Measurements from ENCODE around the gene PDE4DIP. TPM values are rescaled to one million over a fixed set of nuclear protein-coding genes. Genes with fewer than 3 reads are reported as not detected.
"Not testable (repeated sequence)": the region's sequence is repeated elsewhere in the genome, so short reads cannot be mapped to it uniquely, and the experiment has no call there.

Gene PDE4DIP
- total RNA-seq, 1 experiment from 2014 or later = 13.6 TPM

GRCh38 chr1:149075505-149076127 lies 231.4 kb downstream of the PDE4DIP start:
- CTCF ChIA-PET; H3K36me3 ChIP-seq (ENCODE audit: control insufficient read depth, insufficient read depth, low read length); intact Hi-C loops (cut with micrococcal nuclease; ENCODE audit: unreplicated experiment); H3K27me3 ChIP-seq (ENCODE audit: control insufficient read depth, insufficient read depth, low read length); H3K9me3 ChIP-seq (ENCODE audit: control insufficient read depth, insufficient read depth, low read depth, low read length); POLR2A ChIA-PET; H3K4me1 ChIP-seq (ENCODE audit: control insufficient read depth, insufficient read depth, low read length); DNase-seq (ENCODE audit: low read depth, low spot score); BruUV-seq (replicated peaks); ATAC-seq; H3K4me3 ChIP-seq (ENCODE audit: low read depth in 2 of 2, low read length in 2 of 2); in situ Hi-C loops (cut with HindIII; ENCODE audit: low pct_unique_long_range_greater_than_20kb, low sequenced_read_pairs); H3K27ac ChIP-seq (ENCODE audit: low read length): not testable (repeated sequence)
- TF ChIP-seq, protein P1, sequence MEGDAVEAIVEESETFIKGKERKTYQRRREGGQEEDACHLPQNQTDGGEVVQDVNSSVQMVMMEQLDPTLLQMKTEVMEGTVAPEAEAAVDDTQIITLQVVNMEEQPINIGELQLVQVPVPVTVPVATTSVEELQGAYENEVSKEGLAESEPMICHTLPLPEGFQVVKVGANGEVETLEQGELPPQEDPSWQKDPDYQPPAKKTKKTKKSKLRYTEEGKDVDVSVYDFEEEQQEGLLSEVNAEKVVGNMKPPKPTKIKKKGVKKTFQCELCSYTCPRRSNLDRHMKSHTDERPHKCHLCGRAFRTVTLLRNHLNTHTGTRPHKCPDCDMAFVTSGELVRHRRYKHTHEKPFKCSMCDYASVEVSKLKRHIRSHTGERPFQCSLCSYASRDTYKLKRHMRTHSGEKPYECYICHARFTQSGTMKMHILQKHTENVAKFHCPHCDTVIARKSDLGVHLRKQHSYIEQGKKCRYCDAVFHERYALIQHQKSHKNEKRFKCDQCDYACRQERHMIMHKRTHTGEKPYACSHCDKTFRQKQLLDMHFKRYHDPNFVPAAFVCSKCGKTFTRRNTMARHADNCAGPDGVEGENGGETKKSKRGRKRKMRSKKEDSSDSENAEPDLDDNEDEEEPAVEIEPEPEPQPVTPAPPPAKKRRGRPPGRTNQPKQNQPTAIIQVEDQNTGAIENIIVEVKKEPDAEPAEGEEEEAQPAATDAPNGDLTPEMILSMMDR (IDR thresholded peaks at IDR 0.05) = peak; percentile 70

Other genes with a start within 250 kb of the PDE4DIP start
- gene NBPF14, start 248.4 kb upstream of the PDE4DIP start, total RNA-seq (2021; ENCODE audit: unreplicated experiment) = 19.7 TPM
- 0.59 TPM for gene NUDT4B, start 95.7 kb upstream of the PDE4DIP start, total RNA-seq (2021; ENCODE audit: unreplicated experiment)

All from Panc1 (cell line).